Osteocyte (in vitro differentiated cells): ENCODE data around the gene ATP2C2. TPM values are rescaled to one million over a fixed set of nuclear protein-coding genes. Genes with fewer than 3 reads are reported as not detected.

Source experiments
- DNase-seq: peaks from one replicate; pipeline ENCODE4 v3.0.0; 2021; ENCODE audit warnings: mixed read lengths; ENCODE audit not compliant: unreplicated experiment; ENCODE audit errors: extremely low spot score
- H3K27ac Mint-ChIP-seq: one replicate; pipeline ENCODE4 v1.8.0; 2021; ENCODE audit warnings: mild to moderate bottlenecking, mixed read lengths; ENCODE audit not compliant: unreplicated experiment
- H3K27me3 Mint-ChIP-seq: one replicate; pipeline ENCODE4 v1.8.0; 2021; ENCODE audit warnings: mixed read lengths; ENCODE audit not compliant: unreplicated experiment
- H3K36me3 Mint-ChIP-seq: one replicate; pipeline ENCODE4 v1.8.0; 2021; ENCODE audit warnings: mixed read lengths; ENCODE audit not compliant: unreplicated experiment
- H3K4me1 Mint-ChIP-seq: one replicate; pipeline ENCODE4 v1.8.0; 2021; ENCODE audit warnings: mixed read lengths; ENCODE audit not compliant: unreplicated experiment
- H3K4me3 Mint-ChIP-seq: one replicate; pipeline ENCODE4 v1.8.0; 2021; ENCODE audit warnings: mild to moderate bottlenecking, moderate library complexity, mixed read lengths; ENCODE audit not compliant: unreplicated experiment
- H3K9me3 Mint-ChIP-seq: one replicate; pipeline ENCODE4 v1.8.0; 2021; ENCODE audit warnings: mixed read lengths; ENCODE audit not compliant: unreplicated experiment
- CTCF ChIP-seq: fragments of 200-600 bp; sonication (generic); IDR thresholded peaks from 2 replicates; pipeline ENCODE4 v1.5.0; 2021; ENCODE audit warnings: antibody characterized with exemption, mild to moderate bottlenecking, moderate library complexity
- total RNA-seq: library from RNA; stranded (reverse); gene quantifications from 2 replicates; pipeline ENCODE4 v1.2.1, GENCODE V29; 2021

Gene ATP2C2
- total RNA-seq, 1 donor from 2014 or later, result not detected

GRCh38 chr16:84483882-84484565 lies 115.7 kb downstream of the ATP2C2 start:
- Mint-ChIP-seq H3K4me1 (peaks cover 16% of the 10 kb centered on the region), H3K36me3 (peaks cover 16% of the 10 kb centered on the region), H3K27me3 (no peaks in the 10 kb centered on the region), H3K4me3 (no peak overlapping the region), H3K9me3 (no peaks in the 10 kb centered on the region), H3K27ac (no peak overlapping the region)
- DNase-seq, result peak; percentile 71
- no peak for TF ChIP-seq CTCF

GRCh38 chr16:84484579-84485254 lies 116.4 kb downstream of the ATP2C2 start:
- Mint-ChIP-seq H3K27me3 (no peaks in the 10 kb centered on the region), H3K4me3 (no peak overlapping the region), H3K27ac (no peak overlapping the region), H3K36me3 (peaks cover 18% of the 10 kb centered on the region), H3K4me1 (peaks cover 16% of the 10 kb centered on the region), H3K9me3 (no peaks in the 10 kb centered on the region)
- DNase-seq, result peak; percentile 86
- TF ChIP-seq CTCF, result peak; percentile 87

GRCh38 chr16:84485255-84486010 lies 117.1 kb downstream of the ATP2C2 start:
- Mint-ChIP-seq H3K4me3 (no peak overlapping the region), H3K27ac (no peak overlapping the region), H3K36me3 (peaks cover 21% of the 10 kb centered on the region), H3K9me3 (no peaks in the 10 kb centered on the region), H3K4me1 (peaks cover 16% of the 10 kb centered on the region), H3K27me3 (no peaks in the 10 kb centered on the region)
- DNase-seq, result peak; percentile 56
- TF ChIP-seq CTCF, result no peak

GRCh38 chr16:84486126-84486525 lies 117.8 kb downstream of the ATP2C2 start:
- peaks cover 16% of the 10 kb centered on the region for H3K4me1 Mint-ChIP-seq
- H3K9me3 Mint-ChIP-seq, result no peaks in the 10 kb centered on the region
- no peaks in the 10 kb centered on the region for H3K27me3 Mint-ChIP-seq
- no peak for TF ChIP-seq CTCF
- H3K36me3 Mint-ChIP-seq, result peaks cover 25% of the 10 kb centered on the region
- no peak overlapping the region for H3K27ac Mint-ChIP-seq
- H3K4me3 Mint-ChIP-seq, result no peak overlapping the region
- DNase-seq, result peak; percentile 62
